H9 (cell line): ENCODE results near the gene DGKG. TPM values are rescaled to one million over a fixed set of nuclear protein-coding genes. Genes with fewer than 3 reads are reported as not detected.

Source experiments
- DNase-seq: peaks from one replicate; pipeline ENCODE4 v3.0.0-alpha.2; 2017
- H2AFZ ChIP-seq: one replicate; pipeline ENCODE4 v1.6.1; 2013; ENCODE audit warnings: mild to moderate bottlenecking, low read length, control low read depth, moderate library complexity
- H2AK5ac ChIP-seq: 2 replicates; pipeline ENCODE4 v1.6.1; 2013; ENCODE audit warnings: low read length, control low read depth, mixed read lengths; ENCODE audit not compliant: insufficient read length
- H2BK120ac ChIP-seq: one replicate; pipeline ENCODE4 v1.6.1; 2013; ENCODE audit warnings: low read depth, mild to moderate bottlenecking, low read length, control low read depth, inconsistent platforms; ENCODE audit not compliant: poor library complexity, severe bottlenecking
- H2BK12ac ChIP-seq: 2 replicates; pipeline ENCODE4 v1.6.1; 2013; ENCODE audit warnings: low read length, control low read depth, mixed read lengths, low read depth; ENCODE audit not compliant: insufficient read length
- H2BK15ac ChIP-seq: 2 replicates; pipeline ENCODE4 v1.6.1; 2013; ENCODE audit warnings: low read depth, low read length, control low read depth
- H2BK20ac ChIP-seq: one replicate; pipeline ENCODE4 v1.6.1; 2013; ENCODE audit warnings: low read depth, mild to moderate bottlenecking, low read length, control low read depth, inconsistent platforms; ENCODE audit not compliant: poor library complexity, severe bottlenecking
- H2BK5ac ChIP-seq: 2 replicates; pipeline ENCODE4 v1.6.1; 2013; ENCODE audit warnings: low read length, control low read depth, mixed read lengths; ENCODE audit not compliant: insufficient read length
- H3K14ac ChIP-seq: 2 replicates; pipeline ENCODE4 v1.6.1; 2013; ENCODE audit warnings: low read length, control low read depth; ENCODE audit not compliant: insufficient read depth
- H3K18ac ChIP-seq: 2 replicates; pipeline ENCODE4 v1.6.1; 2013; ENCODE audit warnings: low read depth, mild to moderate bottlenecking, mixed read lengths, low read length, control low read depth; ENCODE audit not compliant: insufficient read length
- H3K23ac ChIP-seq: 2 replicates; pipeline ENCODE4 v1.6.1; 2013; ENCODE audit warnings: low read length, control low read depth, mixed read lengths, low read depth; ENCODE audit not compliant: insufficient read length
- H3K23me2 ChIP-seq: 2 replicates; pipeline ENCODE4 v1.6.1; 2013; ENCODE audit warnings: low read depth, mild to moderate bottlenecking, mixed read lengths, low read length, control low read depth; ENCODE audit not compliant: insufficient read length, poor library complexity, severe bottlenecking
- H3K27ac ChIP-seq: 2 replicates; pipeline ENCODE4 v1.5.1; 2013; ENCODE audit warnings: low read length, control low read depth, mixed read lengths, low read depth; ENCODE audit not compliant: insufficient read length
- H3K27me3 ChIP-seq: 2 replicates; pipeline ENCODE4 v1.6.1; 2013; ENCODE audit warnings: low read length, control low read depth, inconsistent platforms; ENCODE audit not compliant: insufficient read depth
- H3K4ac ChIP-seq: 2 replicates; pipeline ENCODE4 v1.6.1; 2013; ENCODE audit warnings: low read depth, mild to moderate bottlenecking, control low read depth, inconsistent platforms, low read length, moderate library complexity
- H3K4me1 ChIP-seq: 2 replicates; pipeline ENCODE4 v1.6.1; 2013; ENCODE audit warnings: low read length, control low read depth, inconsistent platforms; ENCODE audit not compliant: insufficient read depth
- H3K4me2 ChIP-seq: 2 replicates; pipeline ENCODE4 v1.6.1; 2013; ENCODE audit warnings: low read length, control low read depth, mixed read lengths; ENCODE audit not compliant: insufficient read length, insufficient read depth
- H3K56ac ChIP-seq: 2 replicates; pipeline ENCODE4 v1.6.1; 2013; ENCODE audit warnings: low read depth, mild to moderate bottlenecking, mixed read lengths, low read length, control low read depth; ENCODE audit not compliant: insufficient read length
- H3K79me1 ChIP-seq: 2 replicates; pipeline ENCODE4 v1.6.1; 2013; ENCODE audit warnings: low read depth, mild to moderate bottlenecking, moderate library complexity, low read length, control low read depth, inconsistent platforms; ENCODE audit not compliant: insufficient read depth, poor library complexity, severe bottlenecking
- H3K79me2 ChIP-seq: 2 replicates; pipeline ENCODE4 v1.6.1; 2013; ENCODE audit warnings: low read length, control low read depth, inconsistent platforms; ENCODE audit not compliant: insufficient read depth
- H3K9ac ChIP-seq: 2 replicates; pipeline ENCODE4 v1.6.1; 2013; ENCODE audit warnings: low read length, control low read depth, mixed read lengths; ENCODE audit not compliant: insufficient read length; ENCODE audit errors: extremely low read depth
- H3K9me3 ChIP-seq: one replicate; pipeline ENCODE4 v1.6.1; 2013; ENCODE audit warnings: low read depth, low read length, inconsistent platforms; ENCODE audit not compliant: control insufficient read depth
- H3T11ph ChIP-seq: one replicate; pipeline ENCODE4 v1.6.1; 2013; ENCODE audit warnings: mild to moderate bottlenecking, low read length, control low read depth, inconsistent platforms
- H4K20me1 ChIP-seq: one replicate; pipeline ENCODE4 v1.6.1; 2013; ENCODE audit not compliant: control insufficient read depth, insufficient read length, insufficient read depth
- H4K5ac ChIP-seq: 2 replicates; pipeline ENCODE4 v1.6.1; 2013; ENCODE audit warnings: low read depth, mild to moderate bottlenecking, mixed read lengths, low read length, control low read depth; ENCODE audit not compliant: insufficient read length
- H4K8ac ChIP-seq: replicated peaks from 2 replicates; pipeline ENCODE4 v1.6.1; 2013; ENCODE audit warnings: low read length, control low read depth, mixed read lengths, low read depth; ENCODE audit not compliant: insufficient read length
- H4K91ac ChIP-seq: 2 replicates; pipeline ENCODE4 v1.6.1; 2013; ENCODE audit warnings: low read depth, mild to moderate bottlenecking, moderate library complexity, mixed read lengths, low read length, control low read depth; ENCODE audit not compliant: insufficient read length
- H3K27ac Mint-ChIP-seq, 3 experiments: 2 replicates in 2 of 3; 3 replicates in 1 of 3; pipeline ENCODE4 v1.8.0; 2020 to 2021; ENCODE audit warnings: mixed read lengths in 3 of 3, mild to moderate bottlenecking in 1 of 3, moderate library complexity in 1 of 3
- H3K27me3 Mint-ChIP-seq: 2 replicates; pipeline ENCODE4 v1.8.0; 2021; ENCODE audit warnings: low read depth, mild to moderate bottlenecking, moderate library complexity, mixed read lengths
- H3K36me3 Mint-ChIP-seq, 3 experiments: 2 replicates in 2 of 3; 3 replicates in 1 of 3; pipeline ENCODE4 v1.8.0; 2020 to 2021; ENCODE audit warnings: low read depth in 3 of 3, mixed read lengths in 3 of 3; ENCODE audit not compliant: insufficient read depth in 1 of 3
- H3K4me1 Mint-ChIP-seq, 2 experiments: 2 replicates each; pipeline ENCODE4 v1.8.0; 2020; ENCODE audit warnings: mixed read lengths in 2 of 2
- H3K4me3 Mint-ChIP-seq, 2 experiments: 2 replicates in 1 of 2; 3 replicates in 1 of 2; pipeline ENCODE4 v1.8.0; 2020 to 2021; ENCODE audit warnings: mild to moderate bottlenecking in 2 of 2, mixed read lengths in 2 of 2, moderate library complexity in 1 of 2
- H3K9me3 Mint-ChIP-seq, 2 experiments: 2 replicates in 1 of 2; 3 replicates in 1 of 2; pipeline ENCODE4 v1.8.0; 2020; ENCODE audit warnings: mild to moderate bottlenecking in 2 of 2, mixed read lengths in 2 of 2, moderate library complexity in 1 of 2
- WGBS: extraction: QIAGEN DNeasy Blood & Tissue Kit; methylation state at CpG from one replicate; pipeline ENCODE4 v1.1.7; 2013; ENCODE audit warnings: missing lambda C conversion rate, low lambda C conversion rate, mixed read lengths; ENCODE audit not compliant: insufficient read length; ENCODE audit errors: extremely low coverage; 5-methylcytosine and 5-hydroxymethylcytosine counted together
- total RNA-seq: library from RNA; stranded (reverse); gene quantifications from 2 replicates; pipeline ENCODE4 v1.2.1, GENCODE V29; 2021
- TF ChIP-seq, protein P1 (sequence below): fragments of 200-600 bp; sonication (generic); conservative IDR thresholded peaks from 3 replicates; pipeline ENCODE4 v1.8.0; 2021; ENCODE audit warnings: antibody characterized with exemption, mild to moderate bottlenecking

The DGKG gene
- total RNA-seq, 1 experiment from 2014 or later = not detected

GRCh38 chr3:186223476-186223875 is 138.6 kb downstream of the DGKG start:
- Histone ChIP-seq H2AK5ac (no peak overlapping the region), H3T11ph (no peak overlapping the region), H2AFZ (no peak overlapping the region), H3K4me2 (no peak overlapping the region), H3K27me3 (no peaks in the 10 kb centered on the region), H3K23ac (no peak overlapping the region), H2BK5ac (no peak overlapping the region), H3K56ac (no peak overlapping the region), H3K79me1 (no peaks in the 10 kb centered on the region), H3K14ac (no peak overlapping the region), H2BK15ac (no peak overlapping the region), H3K18ac (no peak overlapping the region), H3K79me2 (no peaks in the 10 kb centered on the region), H3K9me3 (no peaks in the 10 kb centered on the region), H4K20me1 (no peaks in the 10 kb centered on the region), H4K8ac (no peak overlapping the region), H2BK120ac (no peak overlapping the region), H4K91ac (no peak overlapping the region), H3K4ac (no peak overlapping the region), H3K23me2 (no peaks in the 10 kb centered on the region), H3K4me1 (no peaks in the 10 kb centered on the region), H3K27ac (no peak overlapping the region), H3K9ac (no peak overlapping the region), H2BK12ac (no peak overlapping the region), H2BK20ac (no peak overlapping the region), H4K5ac (no peak overlapping the region)
- Mint-ChIP-seq H3K9me3 (no peaks in the 10 kb centered on the region), H3K36me3 (no peaks in the 10 kb centered on the region), H3K27ac (no peak overlapping the region; a peak in 1 of 7 replicates), H3K4me1 (peaks cover 6 to 14% of the 10 kb centered on the region in 2 experiments), H3K27me3 (peaks cover 61% of the 10 kb centered on the region), H3K4me3 (no peak overlapping the region)
- TF ChIP-seq, protein P1, sequence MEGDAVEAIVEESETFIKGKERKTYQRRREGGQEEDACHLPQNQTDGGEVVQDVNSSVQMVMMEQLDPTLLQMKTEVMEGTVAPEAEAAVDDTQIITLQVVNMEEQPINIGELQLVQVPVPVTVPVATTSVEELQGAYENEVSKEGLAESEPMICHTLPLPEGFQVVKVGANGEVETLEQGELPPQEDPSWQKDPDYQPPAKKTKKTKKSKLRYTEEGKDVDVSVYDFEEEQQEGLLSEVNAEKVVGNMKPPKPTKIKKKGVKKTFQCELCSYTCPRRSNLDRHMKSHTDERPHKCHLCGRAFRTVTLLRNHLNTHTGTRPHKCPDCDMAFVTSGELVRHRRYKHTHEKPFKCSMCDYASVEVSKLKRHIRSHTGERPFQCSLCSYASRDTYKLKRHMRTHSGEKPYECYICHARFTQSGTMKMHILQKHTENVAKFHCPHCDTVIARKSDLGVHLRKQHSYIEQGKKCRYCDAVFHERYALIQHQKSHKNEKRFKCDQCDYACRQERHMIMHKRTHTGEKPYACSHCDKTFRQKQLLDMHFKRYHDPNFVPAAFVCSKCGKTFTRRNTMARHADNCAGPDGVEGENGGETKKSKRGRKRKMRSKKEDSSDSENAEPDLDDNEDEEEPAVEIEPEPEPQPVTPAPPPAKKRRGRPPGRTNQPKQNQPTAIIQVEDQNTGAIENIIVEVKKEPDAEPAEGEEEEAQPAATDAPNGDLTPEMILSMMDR = no peak
- WGBS = no CpG with 5 or more reads among the region's 5 CpGs
- no peak for DNase-seq
